Retina (tissue), 1 donor: ENCODE results near the gene ATG9A.

Experiments used
- DNase-seq: peaks from one replicate; pipeline ENCODE4 v3.0.0-alpha.2; 2016

The ATG9A gene

GRCh38 chr2:219221957-219222518 lies 7.4 kb downstream of the ATG9A start:
- DNase-seq, result no peak

DNA sequence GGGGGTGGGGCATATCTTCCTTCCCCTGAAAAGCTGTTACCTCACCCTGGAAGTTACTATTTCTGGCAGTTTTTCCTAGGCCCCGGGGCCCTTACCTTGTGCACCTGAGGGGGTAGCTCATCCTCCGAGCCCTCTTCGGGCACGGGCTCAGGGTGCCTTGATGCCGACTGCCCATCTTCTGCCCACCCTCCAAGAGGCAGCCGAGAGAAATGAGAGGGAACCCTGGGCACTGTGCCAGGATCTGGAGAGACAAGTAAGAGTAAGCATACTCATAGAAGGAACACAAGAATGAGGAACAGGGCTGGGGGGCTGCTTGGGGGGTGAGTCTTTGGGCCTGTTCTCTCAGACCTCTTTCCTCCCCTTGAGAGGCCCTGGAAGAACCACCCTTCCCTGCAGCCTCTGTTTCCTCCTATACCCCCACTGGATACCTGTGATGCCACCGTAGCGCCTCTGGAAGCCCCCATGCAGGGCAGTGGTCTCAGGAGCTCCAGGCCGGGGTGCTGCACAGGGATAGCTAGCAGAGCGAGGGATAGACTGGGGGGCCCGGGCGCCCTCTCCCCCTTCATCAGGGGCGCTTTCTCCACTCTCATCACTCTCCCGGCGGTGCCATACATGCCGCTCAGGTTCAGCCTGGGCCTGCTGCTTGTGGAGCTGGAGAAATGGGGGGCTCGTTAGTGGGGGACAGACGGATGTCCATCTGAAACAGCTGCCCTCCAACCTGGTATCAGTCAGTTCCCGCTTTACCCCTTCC lies 8.6 kb downstream of the ATG9A start:
- DNase-seq, result no peak

DNA sequence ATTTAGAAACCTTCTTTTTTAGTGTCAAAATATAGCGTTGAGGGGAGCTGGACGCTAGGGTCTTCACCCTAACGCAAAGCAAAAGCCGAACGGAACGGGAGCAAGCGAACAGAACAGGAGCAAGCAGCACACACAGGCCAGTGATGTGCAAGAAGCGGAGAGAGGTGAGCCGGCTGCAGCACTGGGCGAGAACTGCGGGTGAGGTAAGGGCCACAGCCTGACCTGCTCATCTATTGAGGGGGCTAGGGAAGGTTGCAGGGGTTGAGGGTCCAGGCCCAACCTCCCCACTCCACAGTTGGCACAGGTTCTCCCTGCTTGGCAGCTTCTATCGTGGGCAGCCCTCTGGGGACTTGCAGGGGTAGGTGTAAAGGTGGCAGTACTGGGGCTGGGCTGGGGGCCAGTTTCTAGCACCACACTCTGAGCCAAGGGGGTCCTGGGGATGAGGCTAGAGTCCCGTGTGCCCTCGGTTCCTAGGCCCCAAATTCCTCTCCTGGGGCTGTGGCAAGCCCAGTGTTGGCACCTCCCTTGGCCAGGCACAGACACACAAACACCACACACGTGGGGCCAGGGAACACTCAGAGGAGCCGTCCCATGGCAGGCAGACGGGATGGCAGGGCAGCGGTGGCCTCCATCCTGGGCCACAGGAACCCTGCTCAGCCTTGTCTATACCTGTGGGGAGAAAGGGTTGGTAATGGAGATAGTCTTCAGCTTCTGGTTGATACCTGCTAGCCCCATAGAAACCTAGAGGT lies 9.5 kb downstream of the ATG9A start:
- no peak for DNase-seq

GRCh38 chr2:219218732-219219701 lies 10.4 kb downstream of the ATG9A start, which contains the start of gene ABCB6:
ABCB6 (minus strand) TSS chr2:219218958; CDS start chr2:219218673, 285 bp downstream.
- DNase-seq, result peak; percentile 96

- DNase-seq, result no peak
Measured at GRCh38 chr2:219218217-219218731, 11.2 kb downstream of the ATG9A start.

- no peak for DNase-seq
Measured at GRCh38 chr2:219216535-219216915, 12.9 kb downstream of the ATG9A start.

- no peak for DNase-seq
Measured at GRCh38 chr2:219215871-219216534, 13.4 kb downstream of the ATG9A start.

GRCh38 chr2:219214786-219215185 lies 14.7 kb downstream of the ATG9A start:
- DNase-seq, result no peak

- no peak for DNase-seq
Measured at GRCh38 chr2:219214141-219214540, 15.3 kb downstream of the ATG9A start.

DNA sequence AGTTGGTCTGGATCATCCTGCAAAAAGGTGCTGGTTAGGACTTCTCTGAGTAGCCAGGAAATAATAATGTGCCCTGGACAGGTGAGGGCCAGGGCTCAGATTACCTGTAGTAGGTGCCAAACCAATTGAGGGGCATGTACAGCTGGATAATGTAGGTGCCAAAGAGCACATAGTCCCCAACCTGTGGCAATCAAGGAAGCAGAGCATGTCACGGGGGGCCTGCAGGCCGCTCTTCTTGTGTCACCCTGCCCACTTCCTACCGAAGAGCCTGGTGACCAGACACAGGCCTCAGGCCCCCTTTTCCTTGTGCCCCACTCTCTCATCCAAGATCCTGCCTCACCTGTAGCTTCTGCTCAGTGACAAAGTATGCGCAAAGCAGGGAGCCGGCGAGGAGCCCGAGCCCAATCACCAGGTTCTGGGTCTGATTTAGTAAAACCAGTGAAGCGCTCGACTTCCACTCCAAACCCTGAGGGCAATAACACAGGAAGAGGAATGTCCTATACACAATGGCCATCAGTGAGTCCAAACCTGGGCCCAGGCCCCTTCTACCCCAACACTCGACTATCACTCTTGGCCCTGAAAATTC lies 15.9 kb downstream of the ATG9A start:
- no peak for DNase-seq

- no peak for DNase-seq
Measured at GRCh38 chr2:219213026-219213415, 16.4 kb downstream of the ATG9A start.

DNA sequence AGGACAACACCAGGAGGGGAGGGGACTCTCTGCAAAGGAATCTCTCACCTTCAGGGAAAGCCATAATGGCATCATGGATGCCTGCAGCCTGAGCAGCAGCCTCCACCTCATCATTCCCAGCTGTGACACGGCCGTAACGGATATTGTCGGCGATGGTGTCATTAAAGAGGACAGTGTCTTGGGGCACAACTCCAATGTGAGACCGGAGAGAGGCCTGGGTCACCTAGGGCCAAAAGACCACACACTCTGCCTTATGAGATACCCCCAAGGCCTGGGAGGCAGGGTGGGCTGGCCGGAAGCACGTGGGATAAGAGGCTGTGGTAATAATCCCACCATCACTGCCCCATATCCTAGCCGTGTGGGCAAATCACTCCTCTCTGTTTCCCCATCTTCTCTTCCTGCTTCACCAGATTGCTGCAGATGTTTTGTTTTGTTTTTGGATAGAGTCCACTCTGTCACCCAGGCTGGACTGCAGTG lies 18.5 kb downstream of the ATG9A start:
- DNase-seq, result no peak

DNA sequence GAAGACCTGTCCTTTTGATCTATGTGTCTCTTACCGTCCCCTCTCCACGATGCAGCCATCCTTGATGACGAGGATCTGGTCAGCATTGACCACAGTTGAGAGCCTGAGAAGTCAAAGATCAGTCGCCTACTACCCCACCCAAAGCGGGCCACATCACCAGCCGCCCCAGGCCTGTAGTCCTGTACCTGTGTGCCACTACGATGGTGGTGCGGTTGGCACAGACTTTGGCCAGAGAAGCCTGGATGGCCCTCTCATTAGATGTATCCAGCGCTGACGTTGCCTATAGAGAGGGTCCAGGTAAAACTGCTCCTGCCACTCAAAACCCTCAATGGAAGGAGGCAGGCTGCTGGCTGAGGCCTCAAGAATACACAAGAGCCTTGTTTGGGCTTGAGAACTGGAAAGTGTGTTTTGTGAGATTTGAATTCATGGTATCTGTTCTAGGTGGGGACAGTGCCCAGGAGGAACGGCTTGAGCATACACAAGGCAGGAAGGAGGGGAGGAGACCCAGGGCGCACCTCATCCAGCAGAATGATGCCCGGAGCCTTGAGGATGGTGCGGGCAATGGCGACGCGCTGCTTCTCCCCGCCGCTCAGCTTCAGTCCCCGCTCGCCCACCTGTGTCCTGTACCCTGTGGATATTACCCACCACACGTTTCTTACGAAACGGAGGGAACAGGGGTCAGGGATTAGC lies 19.1 kb downstream of the ATG9A start:
- no peak for DNase-seq

- no peak for DNase-seq
Measured at GRCh38 chr2:219209236-219210195, 19.9 kb downstream of the ATG9A start.

DNA sequence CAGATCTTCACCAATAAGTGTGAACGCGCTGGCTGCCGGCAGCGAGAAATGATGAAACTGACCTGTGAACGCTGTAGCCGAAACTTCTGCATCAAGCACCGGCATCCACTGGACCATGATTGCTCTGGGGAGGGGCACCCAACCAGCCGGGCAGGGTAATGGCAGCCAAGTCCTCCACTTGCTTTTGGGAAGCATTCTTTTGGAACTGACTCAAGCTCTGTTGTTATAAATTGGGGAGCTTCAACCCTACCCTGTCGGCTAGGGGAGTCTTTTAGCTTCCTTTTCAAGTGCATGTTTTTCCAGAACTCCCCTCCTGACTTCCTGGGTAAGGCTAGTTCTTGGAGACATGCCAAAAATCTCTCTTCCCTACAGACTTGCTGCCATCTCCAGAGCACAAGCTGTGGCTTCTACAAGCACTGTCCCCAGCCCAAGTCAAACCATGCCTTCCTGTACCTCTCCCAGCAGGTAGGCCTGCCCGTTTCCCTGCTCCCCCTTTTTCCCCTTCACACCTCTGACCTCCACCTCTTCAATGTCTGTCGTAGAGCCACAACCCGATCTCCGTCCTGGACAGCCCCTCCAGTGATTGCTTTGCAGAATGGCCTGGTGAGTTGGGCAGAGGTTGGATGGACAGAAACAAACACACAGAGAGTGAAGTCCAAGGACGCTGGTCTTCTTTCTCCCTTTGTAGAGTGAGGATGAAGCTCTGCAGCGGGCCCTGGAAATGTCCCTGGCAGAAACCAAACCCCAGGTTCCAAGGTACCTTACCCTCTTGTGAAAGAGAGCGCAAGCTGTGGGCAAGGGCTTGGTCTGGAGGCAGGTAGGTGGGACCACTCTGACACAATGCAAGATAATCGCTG lies 21.3 kb downstream of the ATG9A start:
- no peak for DNase-seq

- no peak for DNase-seq
Measured at GRCh38 chr2:219207134-219207883, 22.1 kb downstream of the ATG9A start.

DNA sequence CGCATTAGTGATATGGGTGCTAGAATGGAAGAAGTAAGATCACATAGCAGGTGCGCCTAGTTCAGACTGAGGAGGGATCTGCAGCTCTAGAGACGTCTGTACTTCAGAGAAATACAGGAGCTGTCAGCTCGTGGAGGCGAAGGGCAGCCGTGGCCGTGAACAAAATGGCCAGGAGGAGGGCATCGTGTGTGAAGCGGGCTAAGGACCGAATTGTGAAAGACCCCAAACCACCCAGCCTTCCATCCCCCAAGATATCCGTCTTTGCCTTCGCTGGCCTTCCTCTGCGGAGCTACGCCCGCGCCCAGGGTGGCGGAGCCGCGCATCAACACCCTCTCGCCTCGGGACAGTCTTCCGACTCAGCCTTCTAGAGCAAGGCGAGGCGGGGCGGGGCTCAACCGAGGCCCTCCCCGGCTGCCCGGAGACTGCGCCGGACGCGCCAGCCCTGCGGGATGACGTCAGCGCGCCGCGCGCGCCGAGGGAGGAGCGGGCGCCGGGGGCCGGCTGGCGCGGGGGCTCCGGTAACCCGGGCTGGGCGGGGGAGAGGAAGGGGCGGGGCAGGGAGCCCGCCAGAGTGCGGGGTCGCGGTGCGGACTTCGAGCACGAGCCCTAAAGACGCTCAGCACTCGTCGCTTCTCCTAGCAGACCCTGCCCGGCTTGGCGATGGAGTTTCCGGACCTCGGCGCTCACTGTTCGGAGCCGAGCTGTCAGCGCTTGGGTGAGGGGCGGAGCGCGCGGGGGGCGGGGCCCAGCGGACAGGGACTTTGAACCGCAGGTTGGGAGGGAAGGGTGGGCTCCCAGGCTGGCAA lies 22.9 kb downstream of the ATG9A start, which contains the start of gene ZFAND2B:
Gene ZFAND2B (plus strand): TSS at position 455 of the 806 bp plus-strand sequence. CDS start 206 bp downstream, at position 661.
- peak; percentile 95 for DNase-seq
